Mesenchymal stem cell (in vitro differentiated cells and primary cell): Measurements from ENCODE around the gene PARD3.

Source experiments
- DNase-seq: peaks from one replicate; pipeline ENCODE4 v3.0.0-alpha.2; 2013
- H2AFZ ChIP-seq: one replicate; pipeline ENCODE4 v1.6.1; 2013; ENCODE audit warnings: low read depth, mild to moderate bottlenecking, control low read depth, inconsistent platforms, low read length, moderate library complexity
- H2AK5ac ChIP-seq: 2 replicates; pipeline ENCODE4 v1.6.1; 2013; ENCODE audit warnings: low read length, moderate library complexity, mild to moderate bottlenecking, inconsistent platforms; ENCODE audit not compliant: severe bottlenecking
- H2BK120ac ChIP-seq: one replicate; pipeline ENCODE4 v1.6.1; 2013; ENCODE audit warnings: low read depth, mild to moderate bottlenecking, inconsistent platforms, low read length, moderate library complexity
- H2BK12ac ChIP-seq, 2 experiments: one replicate each; pipeline ENCODE4 v1.6.1; 2013; ENCODE audit warnings: inconsistent platforms in 2 of 2, low read length in 2 of 2, mild to moderate bottlenecking in 2 of 2, moderate library complexity in 2 of 2, control low read depth in 1 of 2
- H2BK15ac ChIP-seq: one replicate; pipeline ENCODE4 v1.6.1; 2013; ENCODE audit warnings: mild to moderate bottlenecking, low read depth, inconsistent platforms; ENCODE audit not compliant: poor library complexity, severe bottlenecking
- H2BK5ac ChIP-seq: 2 replicates; pipeline ENCODE4 v1.6.1; 2013; ENCODE audit warnings: low read depth, mild to moderate bottlenecking, low read length, control low read depth, inconsistent platforms; ENCODE audit not compliant: poor library complexity, severe bottlenecking
- H3K14ac ChIP-seq, 2 experiments: one replicate each; pipeline ENCODE4 v1.6.1; 2013; ENCODE audit warnings: inconsistent platforms in 2 of 2, low read length in 2 of 2, control low read depth in 1 of 2, mild to moderate bottlenecking in 1 of 2, moderate library complexity in 1 of 2
- H3K18ac ChIP-seq, 2 experiments: one replicate each; pipeline ENCODE4 v1.6.1; 2013; ENCODE audit warnings: inconsistent platforms in 2 of 2, low read length in 2 of 2, control low read depth in 1 of 2, low read depth in 1 of 2, mild to moderate bottlenecking in 1 of 2
- H3K23ac ChIP-seq, 2 experiments: one replicate each; pipeline ENCODE4 v1.6.1; 2013; ENCODE audit warnings: inconsistent platforms in 2 of 2, low read length in 2 of 2, mild to moderate bottlenecking in 2 of 2, moderate library complexity in 2 of 2, control low read depth in 1 of 2
- H3K27ac ChIP-seq: 2 replicates; pipeline ENCODE4 v1.5.1; 2013; ENCODE audit warnings: mild to moderate bottlenecking, moderate library complexity, low read length, control low read depth, inconsistent platforms; ENCODE audit not compliant: poor library complexity, severe bottlenecking
- H3K27me3 ChIP-seq, 2 experiments: 2 replicates each; pipeline versions ENCODE4 v1.6.1 to v1.7.0; 2013; ENCODE audit warnings: low read length in 2 of 2, mild to moderate bottlenecking in 2 of 2, moderate library complexity in 2 of 2, control low read depth in 1 of 2, inconsistent platforms in 1 of 2; ENCODE audit not compliant: control insufficient read depth in 1 of 2, insufficient read depth in 1 of 2
- H3K36me3 ChIP-seq, 2 experiments: 2 replicates each; pipeline versions ENCODE4 v1.6.1 to v1.7.0; 2013; ENCODE audit warnings: low read length in 2 of 2, control low read depth in 1 of 2, inconsistent platforms in 1 of 2, low read depth in 1 of 2, mild to moderate bottlenecking in 1 of 2; ENCODE audit not compliant: insufficient read depth in 2 of 2, control insufficient read depth in 1 of 2
- H3K4ac ChIP-seq, 2 experiments: one replicate each; pipeline ENCODE4 v1.6.1; 2013; ENCODE audit warnings: inconsistent platforms in 2 of 2, low read length in 2 of 2, mild to moderate bottlenecking in 2 of 2, moderate library complexity in 2 of 2, control low read depth in 1 of 2, low read depth in 1 of 2
- H3K4me1 ChIP-seq: 2 replicates; pipeline ENCODE4 v1.6.1; 2013; ENCODE audit warnings: low read depth, low read length, control low read depth; ENCODE audit not compliant: control insufficient read depth, insufficient read depth
- H3K4me2 ChIP-seq: 2 replicates; pipeline ENCODE4 v1.6.1; 2013; ENCODE audit warnings: low read length, mild to moderate bottlenecking, inconsistent platforms; ENCODE audit not compliant: poor library complexity, severe bottlenecking
- H3K4me3 ChIP-seq, 2 experiments: 2 replicates each; pipeline versions ENCODE4 v1.5.1 to v1.7.0; 2013; ENCODE audit warnings: low read length in 2 of 2, mild to moderate bottlenecking in 2 of 2, control low read depth in 1 of 2, low read depth in 1 of 2; ENCODE audit not compliant: insufficient read depth in 1 of 2
- H3K79me1 ChIP-seq: replicated peaks from 2 replicates; pipeline ENCODE4 v1.6.1; 2013; ENCODE audit warnings: mild to moderate bottlenecking, control low read depth, low read length, inconsistent platforms; ENCODE audit not compliant: poor library complexity, severe bottlenecking
- H3K9ac ChIP-seq: 2 replicates; pipeline ENCODE4 v1.7.0; 2013; ENCODE audit warnings: mild to moderate bottlenecking, low read length, moderate library complexity
- H3K9me3 ChIP-seq: 2 replicates; pipeline ENCODE4 v1.7.0; 2013; ENCODE audit warnings: mild to moderate bottlenecking, low read length; ENCODE audit not compliant: control insufficient read depth
- H4K8ac ChIP-seq: one replicate; pipeline ENCODE4 v1.6.1; 2013; ENCODE audit warnings: inconsistent platforms, mild to moderate bottlenecking, low read length, moderate library complexity
- H4K91ac ChIP-seq: one replicate; pipeline ENCODE4 v1.6.1; 2013; ENCODE audit warnings: mild to moderate bottlenecking, low read length, inconsistent platforms
- WGBS: methylation state at CpG from one replicate; pipeline ENCODE4 v1.1.7; 2013; ENCODE audit warnings: mixed read lengths; 5-methylcytosine and 5-hydroxymethylcytosine counted together

Gene PARD3

GRCh38 chr10:34808336-34808735 lies 6.8 kb downstream of the PARD3 start:
- Histone ChIP-seq H3K4ac (no peak overlapping the region), H3K18ac (no peak overlapping the region)
- 84% methylated on average over 4 of the region's 4 CpGs for WGBS

GRCh38 chr10:34804306-34804705 lies 10.8 kb downstream of the PARD3 start:
- Histone ChIP-seq H2BK5ac (no peak overlapping the region), H2AFZ (no peak overlapping the region), H3K18ac (no peak overlapping the region), H3K23ac (no peak overlapping the region), H3K4ac (no peak overlapping the region), H3K9ac (no peak overlapping the region), H3K27ac (no peak overlapping the region), H3K14ac (no peak overlapping the region), H3K36me3 (peaks cover 0 to 8% of the 10 kb centered on the region in 2 experiments), H3K9me3 (no peaks in the 10 kb centered on the region), H3K4me3 (no peak overlapping the region), H3K79me1 (no peaks in the 10 kb centered on the region), H4K8ac (no peak overlapping the region), H2BK120ac (no peak overlapping the region), H2BK12ac (no peak overlapping the region), H2AK5ac (no peak overlapping the region), H3K27me3 (no peaks in the 10 kb centered on the region), H3K4me1 (peaks cover 21% of the 10 kb centered on the region), H3K4me2 (no peak overlapping the region), H2BK15ac (no peak overlapping the region), H4K91ac (no peak overlapping the region)
- DNase-seq, result no peak
- no CpG with 5 or more reads among the region's 1 CpG for WGBS

More at GRCh38 chr10:34808336-34808735, 6.8 kb downstream of the PARD3 start:
- H3K4me2 ChIP-seq, result peak overlapping the region; percentile 65
- no peak for DNase-seq
- H2AFZ ChIP-seq, result no peak overlapping the region
- H2BK5ac ChIP-seq, result no peak overlapping the region
- H3K27ac ChIP-seq, result peak overlapping the region; percentile 81
- H3K9me3 ChIP-seq, result no peaks in the 10 kb centered on the region
- no peak overlapping the region for H2BK15ac ChIP-seq
- H3K4me3 ChIP-seq, result no peak overlapping the region
- no peak overlapping the region for H4K8ac ChIP-seq
- H2AK5ac ChIP-seq, result peak overlapping the region; percentile 76
- H3K27me3 ChIP-seq, result no peaks in the 10 kb centered on the region
- H3K23ac ChIP-seq, result no peak overlapping the region
- peaks cover 36% of the 10 kb centered on the region for H3K4me1 ChIP-seq
- H3K79me1 ChIP-seq, result no peaks in the 10 kb centered on the region
- H3K36me3 ChIP-seq, result peaks cover 0 to 5% of the 10 kb centered on the region in 2 experiments
- no peak overlapping the region for H4K91ac ChIP-seq
- H3K14ac ChIP-seq, result no peak overlapping the region
- no peak overlapping the region for H3K9ac ChIP-seq
- H2BK120ac ChIP-seq, result no peak overlapping the region
- no peak overlapping the region for H2BK12ac ChIP-seq

- H3K36me3 ChIP-seq, result peaks cover 0 to 18% of the 10 kb centered on the region in 2 experiments
- H2BK12ac ChIP-seq, result no peak overlapping the region
- H2BK120ac ChIP-seq, result no peak overlapping the region
- peaks cover 3% of the 10 kb centered on the region for H3K79me1 ChIP-seq
- no peak overlapping the region for H3K9ac ChIP-seq
- no peak overlapping the region for H2BK5ac ChIP-seq
- DNase-seq, result no peak
- peaks cover 10% of the 10 kb centered on the region for H3K4me1 ChIP-seq
- no peak overlapping the region for H3K4ac ChIP-seq
- H2AFZ ChIP-seq, result no peak overlapping the region
- no peak overlapping the region for H2AK5ac ChIP-seq
- no peak overlapping the region for H3K18ac ChIP-seq
- no peak overlapping the region for H3K4me2 ChIP-seq
- H3K23ac ChIP-seq, result no peak overlapping the region
- no peak overlapping the region for H4K91ac ChIP-seq
- WGBS, result 74% methylated on average over 4 of the region's 5 CpGs
- H3K14ac ChIP-seq, result no peak overlapping the region
- H2BK15ac ChIP-seq, result no peak overlapping the region
- no peaks in the 10 kb centered on the region for H3K27me3 ChIP-seq
- no peak overlapping the region for H4K8ac ChIP-seq
- no peak overlapping the region for H3K4me3 ChIP-seq
- no peaks in the 10 kb centered on the region for H3K9me3 ChIP-seq
- no peak overlapping the region for H3K27ac ChIP-seq
Observed at GRCh38 chr10:34802692-34803091, 12.4 kb downstream of the PARD3 start.

GRCh38 chr10:34801097-34801733 lies 13.9 kb downstream of the PARD3 start:
- 52% methylated on average over 7 of the region's 7 CpGs for WGBS
- H3K4me1 ChIP-seq, result peaks cover 7% of the 10 kb centered on the region

More at GRCh38 chr10:34801097-34801733, 13.9 kb downstream of the PARD3 start:
- H3K36me3 ChIP-seq, result peaks cover 0 to 18% of the 10 kb centered on the region in 2 experiments
- no peak overlapping the region for H2AFZ ChIP-seq
- no peak overlapping the region for H3K4me2 ChIP-seq
- no peak overlapping the region for H2BK15ac ChIP-seq
- no peak overlapping the region for H3K14ac ChIP-seq
- no peak overlapping the region for H2BK5ac ChIP-seq
- no peak overlapping the region for H3K18ac ChIP-seq
- H3K27ac ChIP-seq, result no peak overlapping the region
- DNase-seq, result no peak
- H3K9me3 ChIP-seq, result no peaks in the 10 kb centered on the region
- H4K8ac ChIP-seq, result no peak overlapping the region
- H4K91ac ChIP-seq, result no peak overlapping the region
- no peak overlapping the region for H3K4ac ChIP-seq
- peaks cover 3% of the 10 kb centered on the region for H3K79me1 ChIP-seq
- H2AK5ac ChIP-seq, result no peak overlapping the region
- H3K4me3 ChIP-seq, result peak overlapping the region in 1 of 2 experiments; percentile 50
- H3K27me3 ChIP-seq, result no peaks in the 10 kb centered on the region
- H3K9ac ChIP-seq, result peak overlapping the region; percentile 16
- no peak overlapping the region for H2BK120ac ChIP-seq
- no peak overlapping the region for H3K23ac ChIP-seq
- no peak overlapping the region for H2BK12ac ChIP-seq
